Lung (tissue), 12 donors: Measurements from ENCODE around the gene FBXW12. TPM values are rescaled to one million over a fixed set of nuclear protein-coding genes. Genes with fewer than 3 reads are reported as not detected.

Source experiments
- ATAC-seq: fragments of 200-7000 bp; cut with Tn5 transposase; one replicate; pipeline ENCODE4 v1.9.1; 2020; ENCODE audit warnings: moderate number of reproducible peaks; ENCODE audit not compliant: insufficient read depth, low FRiP score
- DNase-seq, 3 donors: peaks; one replicate each; pipeline ENCODE4 v3.0.0-alpha.2; 2013 to 2017
- H3K27ac ChIP-seq, 2 donors: one replicate each; pipeline ENCODE4 v1.5.1; 2013; ENCODE audit warnings: mild to moderate bottlenecking in 2 of 2, moderate library complexity in 2 of 2, control low read depth in 1 of 2, inconsistent platforms in 1 of 2, low read depth in 1 of 2, low read length in 1 of 2
- H3K27me3 ChIP-seq, 3 donors: one replicate each; pipeline ENCODE4 v1.5.1; 2013; ENCODE audit warnings: low read length in 2 of 3; ENCODE audit not compliant: control insufficient read depth in 3 of 3, insufficient read depth in 3 of 3
- H3K36me3 ChIP-seq, 4 donors: one replicate each; pipeline ENCODE4 v1.5.1; 2013; ENCODE audit warnings: low read length in 4 of 4, mild to moderate bottlenecking in 1 of 4, moderate library complexity in 1 of 4; ENCODE audit not compliant: control insufficient read depth in 4 of 4, insufficient read depth in 4 of 4
- H3K4me1 ChIP-seq, 5 donors: one replicate each; pipeline ENCODE4 v1.5.1; 2013; ENCODE audit warnings: low read length in 5 of 5, mild to moderate bottlenecking in 2 of 5, moderate library complexity in 1 of 5; ENCODE audit not compliant: control insufficient read depth in 5 of 5, insufficient read depth in 5 of 5
- H3K4me3 ChIP-seq: one replicate; pipeline ENCODE4 v1.5.1; 2013; ENCODE audit warnings: mild to moderate bottlenecking, control low read depth, moderate library complexity
- H3K9ac ChIP-seq, 2 donors: one replicate each; pipeline ENCODE4 v1.5.1; 2013; ENCODE audit warnings: low read length in 2 of 2, control low read depth in 1 of 2; ENCODE audit not compliant: insufficient read depth in 1 of 2
- H3K9me3 ChIP-seq, 4 donors: one replicate each; pipeline ENCODE4 v1.5.1; 2013; ENCODE audit warnings: low read length in 3 of 4, mild to moderate bottlenecking in 1 of 4, moderate library complexity in 1 of 4; ENCODE audit not compliant: control insufficient read depth in 4 of 4, insufficient read depth in 3 of 4
- CTCF ChIP-seq: IDR thresholded peaks from 2 replicates; pipeline ENCODE4 v1.5.1; 2012; ENCODE audit warnings: mild to moderate bottlenecking; ENCODE audit errors: control extremely low read depth, extremely low read depth
- WGBS, 2 donors: extraction: QIAGEN DNeasy Blood & Tissue Kit; methylation state at CpG; one replicate each; pipeline ENCODE4 v1.1.7; 2013; 5-methylcytosine and 5-hydroxymethylcytosine counted together
- polyA plus RNA-seq, 2 donors: library from polyadenylated mRNA; stranded (reverse); fragments of 200-250 nt; gene quantifications; one replicate each; pipeline ENCODE4 v1.2.1, GENCODE V29; 2013
- total RNA-seq, 2 donors: library from RNA; depleted of rRNA in 1 of 2; stranded (reverse); fragments of >200 nt in 1 of 2; gene quantifications; one replicate each; pipeline ENCODE4 v1.2.1, GENCODE V29; 2014 to 2021
- donor health status: control.
- donor health status: control.
- donor health status: Bipolar disorder and iron deficiency.
- donor health status: healthy.
- donor health status: DM: yes; HTN: yes; CAD: no.

The FBXW12 gene
- total and polyA plus RNA-seq, 4 donors, result not detected

GRCh38 chr3:48403533-48404439 lies 31.8 kb downstream of the FBXW12 start:
- Histone ChIP-seq H3K27me3 (no peaks in the 10 kb centered on the region), H3K4me3 (no peak overlapping the region), H3K4me1 (no peaks in the 10 kb centered on the region), H3K9me3 (no peaks in the 10 kb centered on the region), H3K36me3 (peaks cover 0 to 30% (median 22%) of the 10 kb centered on the region in 4 donors), H3K27ac (no peak overlapping the region), H3K9ac (no peak overlapping the region)
- TF ChIP-seq CTCF, result no peak
- 88 to 89% methylated on average over 15 of the region's 15 CpGs for WGBS, 2 donors
- DNase-seq, result no peak
- no peak for ATAC-seq

GRCh38 chr3:48404440-48405342 lies 32.7 kb downstream of the FBXW12 start:
- no peak overlapping the region for H3K4me3 ChIP-seq
- no peak for ATAC-seq
- no peaks in the 10 kb centered on the region for H3K9me3 ChIP-seq
- no peak overlapping the region for H3K27ac ChIP-seq
- H3K4me1 ChIP-seq, result no peaks in the 10 kb centered on the region
- no peaks in the 10 kb centered on the region for H3K27me3 ChIP-seq
- H3K9ac ChIP-seq, result no peak overlapping the region
- DNase-seq, result no peak
- H3K36me3 ChIP-seq, result peaks cover 6 to 37% (median 25%) of the 10 kb centered on the region in 4 donors
- no peak for TF ChIP-seq CTCF
- 60 to 79% methylated on average over 21 of the region's 21 CpGs for WGBS, 2 donors

GRCh38 chr3:48405343-48405881 lies 33.4 kb downstream of the FBXW12 start:
- Histone ChIP-seq H3K36me3 (peaks cover 7 to 45% (median 25%) of the 10 kb centered on the region in 4 donors), H3K27ac (no peak overlapping the region)
- ATAC-seq, result no peak

More at GRCh38 chr3:48405343-48405881, 33.4 kb downstream of the FBXW12 start:
- WGBS, 2 donors, result 86 to 91% methylated on average over 13 of the region's 13 CpGs
- Histone ChIP-seq H3K27me3 (no peaks in the 10 kb centered on the region), H3K4me1 (no peaks in the 10 kb centered on the region), H3K9me3 (no peaks in the 10 kb centered on the region), H3K9ac (no peak overlapping the region), H3K4me3 (no peak overlapping the region)
- no peak for DNase-seq
- TF ChIP-seq CTCF, result no peak
